ENCODE data around the gene ATRAID.

Gene ATRAID

GRCh38 chr2:27251766-27252165 lies 39.9 kb downstream of the ATRAID start:
- no peak for DNase-seq

GRCh38 chr2:27255187-27255586 lies 43.3 kb downstream of the ATRAID start:
- no peak for DNase-seq

GRCh38 chr2:27255660-27256059 lies 43.8 kb downstream of the ATRAID start:
- no peak for DNase-seq

- no peak for DNase-seq
Observed at GRCh38 chr2:27256855-27257454, 45.1 kb downstream of the ATRAID start.

- DNase-seq: no peak
Observed at GRCh38 chr2:27258051-27258450, 46.2 kb downstream of the ATRAID start.

- no peak for DNase-seq
Observed at GRCh38 chr2:27261241-27261925, 49.5 kb downstream of the ATRAID start.

- DNase-seq: no peak
Observed at GRCh38 chr2:27261926-27262298, 50.1 kb downstream of the ATRAID start.

- DNase-seq: no peak
Observed at GRCh38 chr2:27262379-27263286, 50.8 kb downstream of the ATRAID start, which contains the start of gene SLC30A3. Gene SLC30A3 (minus strand): TSS chr2:27263047. CDS start chr2:27262906, 141 bp downstream.

- DNase-seq: no peak
Observed at GRCh38 chr2:27263287-27264252, 51.7 kb downstream of the ATRAID start.

GRCh38 chr2:27264253-27264752 lies 52.5 kb downstream of the ATRAID start:
- DNase-seq: no peak

GRCh38 chr2:27264753-27265535 lies 53.1 kb downstream of the ATRAID start:
- no peak for DNase-seq

GRCh38 chr2:27265536-27265870 lies 53.7 kb downstream of the ATRAID start:
- DNase-seq: no peak

Data from kidney glomerular epithelial cell (primary cell).